Measurements from ENCODE around the gene CAMK1D. TPM values are rescaled to one million over a fixed set of nuclear protein-coding genes. Genes with fewer than 3 reads are reported as not detected.
"Not testable (repeated sequence)": the region's sequence is repeated elsewhere in the genome, so short reads cannot be mapped to it uniquely, and the experiment has no call there.

Gene CAMK1D
- total and polyA plus RNA-seq, 2 experiments from 2014 or later: 3.5 to 6.0 TPM

GRCh38 chr10:12712293-12712983, 363.1 kb downstream of the CAMK1D start:
- no peaks in the 10 kb centered on the region for H3K36me3 ChIP-seq (replicated peaks; ENCODE audit: insufficient read depth, low read depth)
- TF ChIP-seq, protein P1, sequence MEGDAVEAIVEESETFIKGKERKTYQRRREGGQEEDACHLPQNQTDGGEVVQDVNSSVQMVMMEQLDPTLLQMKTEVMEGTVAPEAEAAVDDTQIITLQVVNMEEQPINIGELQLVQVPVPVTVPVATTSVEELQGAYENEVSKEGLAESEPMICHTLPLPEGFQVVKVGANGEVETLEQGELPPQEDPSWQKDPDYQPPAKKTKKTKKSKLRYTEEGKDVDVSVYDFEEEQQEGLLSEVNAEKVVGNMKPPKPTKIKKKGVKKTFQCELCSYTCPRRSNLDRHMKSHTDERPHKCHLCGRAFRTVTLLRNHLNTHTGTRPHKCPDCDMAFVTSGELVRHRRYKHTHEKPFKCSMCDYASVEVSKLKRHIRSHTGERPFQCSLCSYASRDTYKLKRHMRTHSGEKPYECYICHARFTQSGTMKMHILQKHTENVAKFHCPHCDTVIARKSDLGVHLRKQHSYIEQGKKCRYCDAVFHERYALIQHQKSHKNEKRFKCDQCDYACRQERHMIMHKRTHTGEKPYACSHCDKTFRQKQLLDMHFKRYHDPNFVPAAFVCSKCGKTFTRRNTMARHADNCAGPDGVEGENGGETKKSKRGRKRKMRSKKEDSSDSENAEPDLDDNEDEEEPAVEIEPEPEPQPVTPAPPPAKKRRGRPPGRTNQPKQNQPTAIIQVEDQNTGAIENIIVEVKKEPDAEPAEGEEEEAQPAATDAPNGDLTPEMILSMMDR (IDR thresholded peaks at IDR 0.05; ENCODE audit: poor library complexity): no peak
- TF ChIP-seq EZH2phosphoT487 (IDR thresholded peaks at IDR 0.05; ENCODE audit: low read depth, severe bottlenecking, unreplicated experiment): no peak
- TF ChIP-seq EZH2 (IDR thresholded peaks at IDR 0.05; ENCODE audit: borderline replicate concordance): no peak
- no peaks in the 10 kb centered on the region for H3K9me3 ChIP-seq (ENCODE audit: low read depth)
- no peaks in the 10 kb centered on the region for H4K20me1 ChIP-seq (ENCODE audit: insufficient read depth, poor library complexity, severe bottlenecking)
- no peaks in the 10 kb centered on the region for H3K27me3 ChIP-seq
- no peak for DNase-seq (ENCODE audit: low spot score)
- H2AFZ ChIP-seq: no peak overlapping the region
- H3K4me1 ChIP-seq (ENCODE audit: insufficient read depth): peaks cover 20% of the 10 kb centered on the region
- H3K9me2 ChIP-seq (replicated peaks; ENCODE audit: insufficient read depth): no peaks in the 10 kb centered on the region
- H3K4me3 ChIP-seq: no peak overlapping the region
- WGBS (ENCODE audit: low lambda C conversion rate, missing lambda C conversion rate): 93% methylated on average over 11 of the region's 11 CpGs
- no peak overlapping the region for H3K4me2 ChIP-seq
- H3K27ac ChIP-seq: no peak overlapping the region
- no peaks in the 10 kb centered on the region for H3K79me2 ChIP-seq

- WGBS (ENCODE audit: low lambda C conversion rate, missing lambda C conversion rate): 94% methylated on average over 6 of the region's 6 CpGs
- H3K36me3 ChIP-seq (replicated peaks; ENCODE audit: insufficient read depth, low read depth); H3K27me3 ChIP-seq; H3K9me3 ChIP-seq (ENCODE audit: low read depth); H4K20me1 ChIP-seq (ENCODE audit: insufficient read depth, poor library complexity, severe bottlenecking); H3K4me3 ChIP-seq; H3K79me2 ChIP-seq; H3K9me2 ChIP-seq (replicated peaks; ENCODE audit: insufficient read depth); H2AFZ ChIP-seq; H3K4me2 ChIP-seq; DNase-seq (ENCODE audit: low spot score); H3K27ac ChIP-seq: not testable (repeated sequence)
- peaks cover 15% of the 10 kb centered on the region for H3K4me1 ChIP-seq (ENCODE audit: insufficient read depth)
Measured at GRCh38 chr10:12712984-12713316, 363.6 kb downstream of the CAMK1D start.

GRCh38 chr10:12716042-12716441, 366.7 kb downstream of the CAMK1D start:
- no peak for DNase-seq (ENCODE audit: low spot score)
- 82% methylated on average over 9 of the region's 9 CpGs for WGBS (ENCODE audit: low lambda C conversion rate, missing lambda C conversion rate)

DNA sequence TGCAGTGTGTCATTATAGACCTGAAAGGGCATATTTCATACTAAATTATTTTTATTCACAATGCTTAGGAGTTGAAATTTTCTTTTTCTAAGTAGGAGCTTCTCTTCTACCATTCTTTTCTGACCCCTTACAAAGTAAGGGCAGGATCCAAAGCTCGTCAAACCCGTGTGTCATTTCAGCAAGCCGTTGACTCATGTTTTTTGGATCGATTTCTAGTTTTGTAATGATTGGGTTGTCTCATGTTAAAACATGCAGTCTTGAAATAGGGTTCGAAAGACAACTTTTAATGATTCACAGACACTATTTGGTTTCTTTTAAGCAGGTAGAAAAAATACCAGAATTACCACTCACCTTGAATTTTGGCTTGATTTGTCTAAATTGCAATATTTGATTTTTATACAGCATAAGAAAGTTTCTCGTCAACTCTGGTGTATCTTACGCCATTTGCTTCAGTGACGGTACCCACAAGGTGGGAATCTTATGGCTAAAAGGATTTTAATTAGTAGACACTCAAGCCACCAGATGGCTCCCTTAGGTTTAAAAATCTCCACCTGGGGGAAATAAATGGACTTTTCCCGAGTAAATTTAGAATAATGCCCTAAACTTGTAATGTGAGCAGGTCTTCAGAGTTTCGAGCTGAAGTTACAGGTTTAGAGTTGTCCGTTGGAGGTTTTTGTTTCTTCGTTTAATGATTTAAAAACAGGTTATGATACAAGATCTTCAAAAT, 368.8 kb downstream of the CAMK1D start:
- no peak overlapping the region for H3K4me3 ChIP-seq
- TF ChIP-seq EZH2phosphoT487 (IDR thresholded peaks at IDR 0.05; ENCODE audit: low read depth, severe bottlenecking, unreplicated experiment) (no peak), EZH2 (IDR thresholded peaks at IDR 0.05; ENCODE audit: borderline replicate concordance) (no peak)
- TF ChIP-seq, protein P1 (IDR thresholded peaks at IDR 0.05; ENCODE audit: poor library complexity): peak; percentile 47
- no peak for DNase-seq (ENCODE audit: low spot score)
- H3K9me2 ChIP-seq (replicated peaks; ENCODE audit: insufficient read depth): no peaks in the 10 kb centered on the region
- H3K27me3 ChIP-seq: no peaks in the 10 kb centered on the region
- no peaks in the 10 kb centered on the region for H3K9me3 ChIP-seq (ENCODE audit: low read depth)
- peaks cover 17% of the 10 kb centered on the region for H3K4me1 ChIP-seq (ENCODE audit: insufficient read depth)
- H2AFZ ChIP-seq: no peak overlapping the region
- H3K79me2 ChIP-seq: no peaks in the 10 kb centered on the region
- H3K4me2 ChIP-seq: no peak overlapping the region
- no peaks in the 10 kb centered on the region for H3K36me3 ChIP-seq (replicated peaks; ENCODE audit: insufficient read depth, low read depth)
- WGBS (ENCODE audit: low lambda C conversion rate, missing lambda C conversion rate): 82% methylated on average over 12 of the region's 12 CpGs
- H4K20me1 ChIP-seq (ENCODE audit: insufficient read depth, poor library complexity, severe bottlenecking): no peaks in the 10 kb centered on the region
- H3K27ac ChIP-seq: no peak overlapping the region

More at GRCh38 chr10:12716042-12716441, 366.7 kb downstream of the CAMK1D start:
- Histone ChIP-seq H2AFZ (no peak overlapping the region), H3K27me3 (no peaks in the 10 kb centered on the region), H3K9me2 (replicated peaks; ENCODE audit: insufficient read depth) (no peaks in the 10 kb centered on the region), H3K4me3 (no peak overlapping the region), H3K27ac (no peak overlapping the region), H3K9me3 (ENCODE audit: low read depth) (no peaks in the 10 kb centered on the region), H3K36me3 (replicated peaks; ENCODE audit: insufficient read depth, low read depth) (no peaks in the 10 kb centered on the region), H3K79me2 (no peaks in the 10 kb centered on the region), H4K20me1 (ENCODE audit: insufficient read depth, poor library complexity, severe bottlenecking) (no peaks in the 10 kb centered on the region), H3K4me1 (ENCODE audit: insufficient read depth) (peaks cover 13% of the 10 kb centered on the region), H3K4me2 (no peak overlapping the region)
- TF ChIP-seq EZH2phosphoT487 (IDR thresholded peaks at IDR 0.05; ENCODE audit: low read depth, severe bottlenecking, unreplicated experiment) (no peak), EZH2 (IDR thresholded peaks at IDR 0.05; ENCODE audit: borderline replicate concordance) (no peak)
- TF ChIP-seq, protein P1 (IDR thresholded peaks at IDR 0.05; ENCODE audit: poor library complexity): no peak

Measured in hepatocyte (in vitro differentiated cells).